ENCODE data around the gene PDGFRA. TPM values are rescaled to one million over a fixed set of nuclear protein-coding genes. Genes with fewer than 3 reads are reported as not detected.

PDGFRA gene
- total and polyA plus RNA-seq, 4 donors, result 6.5 to 37.0 (median 7.6) TPM

- Histone ChIP-seq H3K27me3 (ENCODE audit: control insufficient read depth in 4 of 4, insufficient read depth in 4 of 4, low read length in 3 of 4) (no peaks in the 10 kb centered on the region), H3K27ac (ENCODE audit: low read depth in 1 of 2, low read length in 2 of 2) (no peak overlapping the region), H3K4me1 (ENCODE audit: control insufficient read depth in 4 of 4, insufficient read depth in 4 of 4, low read length in 3 of 4) (peaks cover 0 to 2% (median 0%) of the 10 kb centered on the region in 4 donors), H3K36me3 (ENCODE audit: control insufficient read depth in 4 of 4, insufficient read depth in 3 of 4, low read depth in 1 of 4, low read length in 3 of 4) (no peaks in the 10 kb centered on the region), H3K9me3 (ENCODE audit: control insufficient read depth in 4 of 4, low read length in 3 of 4) (no peaks in the 10 kb centered on the region), H3K4me3 (ENCODE audit: low read depth in 1 of 3, low read length in 3 of 3) (no peak overlapping the region), H3K9ac (ENCODE audit: low read depth in 1 of 2, low read length in 2 of 2) (no peak overlapping the region)
- WGBS, result 91% methylated on average over 6 of the region's 6 CpGs
- no peak for DNase-seq (ENCODE audit: low spot score)
- TF ChIP-seq HNF4G (IDR thresholded peaks at IDR 0.05) (no peak), GABPA (IDR thresholded peaks at IDR 0.05 in 1 of 2, conservative IDR thresholded peaks at IDR 0.05 in 1 of 2) (no peak)
These were observed 42.7 kb upstream of the PDGFRA start for GRCh38 chr4:54186371-54186770.

GRCh38 chr4:54187148-54187547 is 41.9 kb upstream of the PDGFRA start:
- 68% methylated on average over 9 of the region's 9 CpGs for WGBS
- H3K9ac ChIP-seq (ENCODE audit: low read depth in 1 of 2, low read length in 2 of 2), result no peak overlapping the region
- no peaks in the 10 kb centered on the region for H3K27me3 ChIP-seq (ENCODE audit: control insufficient read depth in 4 of 4, insufficient read depth in 4 of 4, low read length in 3 of 4)
- no peak for DNase-seq (ENCODE audit: low spot score)
- H3K4me3 ChIP-seq (ENCODE audit: low read depth in 1 of 3, low read length in 3 of 3), result no peak overlapping the region
- H3K4me1 ChIP-seq (ENCODE audit: control insufficient read depth in 4 of 4, insufficient read depth in 4 of 4, low read length in 3 of 4), result peaks cover 0 to 2% (median 0%) of the 10 kb centered on the region in 4 donors
- H3K9me3 ChIP-seq (ENCODE audit: control insufficient read depth in 4 of 4, low read length in 3 of 4), result no peaks in the 10 kb centered on the region
- no peak overlapping the region for H3K27ac ChIP-seq (ENCODE audit: low read depth in 1 of 2, low read length in 2 of 2)
- no peak for TF ChIP-seq ATF3 (IDR thresholded peaks at IDR 0.05)
- peak; percentile 69 for TF ChIP-seq NR2F2 (IDR thresholded peaks at IDR 0.05)
- TF ChIP-seq RAD21 (IDR thresholded peaks at IDR 0.05), result peak; percentile 17 to 21
- no peaks in the 10 kb centered on the region for H3K36me3 ChIP-seq (ENCODE audit: control insufficient read depth in 4 of 4, insufficient read depth in 3 of 4, low read depth in 1 of 4, low read length in 3 of 4)

- DNase-seq (ENCODE audit: low spot score), result no peak
- 60% methylated on average over 2 of the region's 2 CpGs for WGBS
- no peak overlapping the region for H3K4me3 ChIP-seq (ENCODE audit: low read depth in 1 of 3, low read length in 3 of 3)
- H3K9ac ChIP-seq (ENCODE audit: low read depth in 1 of 2, low read length in 2 of 2), result no peak overlapping the region
- H3K27me3 ChIP-seq (ENCODE audit: control insufficient read depth in 4 of 4, insufficient read depth in 4 of 4, low read length in 3 of 4), result no peaks in the 10 kb centered on the region
- H3K36me3 ChIP-seq (ENCODE audit: control insufficient read depth in 4 of 4, insufficient read depth in 3 of 4, low read depth in 1 of 4, low read length in 3 of 4), result no peaks in the 10 kb centered on the region
- TF ChIP-seq SP1 (IDR thresholded peaks at IDR 0.05) (no peak), MAX (IDR thresholded peaks at IDR 0.05) (no peak), FOXA2 (IDR thresholded peaks at IDR 0.05) (no peak), YY1 (IDR thresholded peaks at IDR 0.05) (no peak), FOXA1 (IDR thresholded peaks at IDR 0.05) (no peak), JUND (IDR thresholded peaks at IDR 0.05) (no peak), CTCF (IDR thresholded peaks at IDR 0.05; ENCODE audit: low read depth, low read length, missing input control) (no peak), ZBTB33 (IDR thresholded peaks at IDR 0.05) (no peak), EGR1 (IDR thresholded peaks at IDR 0.05; ENCODE audit: low read depth in 2 of 2) (no peak), HNF4G (IDR thresholded peaks at IDR 0.05) (no peak), TAF1 (conservative IDR thresholded peaks at IDR 0.05) (no peak), RXRA (IDR thresholded peaks at IDR 0.05) (no peak), NR2F2 (IDR thresholded peaks at IDR 0.05) (no peak), GABPA (IDR thresholded peaks at IDR 0.05 in 1 of 2, conservative IDR thresholded peaks at IDR 0.05 in 1 of 2) (no peak), RAD21 (IDR thresholded peaks at IDR 0.05) (no peak)
- peaks cover 0 to 2% (median 0%) of the 10 kb centered on the region in 4 donors for H3K4me1 ChIP-seq (ENCODE audit: control insufficient read depth in 4 of 4, insufficient read depth in 4 of 4, low read length in 3 of 4)
- H3K27ac ChIP-seq (ENCODE audit: low read depth in 1 of 2, low read length in 2 of 2), result no peak overlapping the region
- no peaks in the 10 kb centered on the region for H3K9me3 ChIP-seq (ENCODE audit: control insufficient read depth in 4 of 4, low read length in 3 of 4)
These were observed 40.0 kb upstream of the PDGFRA start for GRCh38 chr4:54189140-54189539.

All from liver (tissue), 9 donors.